HG03175 (cell line): ENCODE data around the gene SLC27A5.
A peak's percentile ranks its signal among the peaks of the same experiment; 100 is the strongest.
"Not testable (repeated sequence)": the region's sequence is repeated elsewhere in the genome, so short reads cannot be mapped to it uniquely, and the experiment has no call there.

ENCODE experiments used
- ATAC-seq: cut with Tn5 transposase; IDR thresholded peaks from one replicate; pipeline ENCODE4 v1.9.1; 2021; ENCODE audit warnings: mild to moderate bottlenecking, moderate library complexity; ENCODE audit not compliant: unreplicated experiment

SLC27A5 gene

DNA sequence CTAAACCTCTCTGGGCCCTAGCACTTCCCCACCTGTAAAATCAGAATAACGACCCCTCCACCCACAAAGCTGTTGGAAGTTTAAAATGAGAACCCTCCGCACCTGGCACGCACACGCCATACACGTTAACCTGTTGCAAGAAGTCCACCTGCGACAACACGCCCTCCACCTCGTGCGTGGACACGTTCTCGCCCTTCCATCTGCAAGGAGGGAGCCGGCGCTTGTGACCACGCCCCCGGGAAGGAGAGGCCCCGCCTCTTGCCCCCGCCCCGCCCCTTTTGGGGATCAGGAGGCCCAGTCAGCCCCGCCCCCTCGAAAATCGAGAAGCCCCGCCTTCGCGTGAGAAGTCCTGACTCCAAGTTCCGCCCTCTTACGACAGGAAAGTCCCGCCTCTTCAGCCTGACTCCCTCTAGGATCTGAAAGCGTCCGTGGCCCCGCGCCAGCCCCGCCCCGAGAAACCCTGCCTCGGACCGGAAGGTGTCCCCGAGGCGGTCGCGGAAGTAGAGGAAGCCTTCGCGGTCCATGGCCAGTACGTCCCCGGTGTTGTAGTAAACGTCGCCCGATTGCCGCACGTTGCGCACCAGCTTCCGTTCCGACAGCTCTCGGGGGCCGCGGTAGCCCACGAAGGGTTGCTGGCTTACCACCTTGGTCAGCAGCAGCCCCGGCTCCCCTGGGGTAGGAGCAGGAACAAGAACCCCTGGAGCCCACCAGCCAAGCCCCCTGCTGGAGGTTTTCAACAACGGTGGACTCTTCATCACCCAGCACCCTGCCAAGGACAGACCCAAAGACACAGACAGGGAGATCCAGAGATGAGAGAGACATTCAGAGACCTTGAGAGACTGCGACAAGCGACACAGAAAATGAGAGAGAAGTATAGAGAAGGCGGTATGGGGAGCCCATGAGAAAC, 12.5 kb downstream of the SLC27A5 start:
- peak; percentile 96 for ATAC-seq

DNA sequence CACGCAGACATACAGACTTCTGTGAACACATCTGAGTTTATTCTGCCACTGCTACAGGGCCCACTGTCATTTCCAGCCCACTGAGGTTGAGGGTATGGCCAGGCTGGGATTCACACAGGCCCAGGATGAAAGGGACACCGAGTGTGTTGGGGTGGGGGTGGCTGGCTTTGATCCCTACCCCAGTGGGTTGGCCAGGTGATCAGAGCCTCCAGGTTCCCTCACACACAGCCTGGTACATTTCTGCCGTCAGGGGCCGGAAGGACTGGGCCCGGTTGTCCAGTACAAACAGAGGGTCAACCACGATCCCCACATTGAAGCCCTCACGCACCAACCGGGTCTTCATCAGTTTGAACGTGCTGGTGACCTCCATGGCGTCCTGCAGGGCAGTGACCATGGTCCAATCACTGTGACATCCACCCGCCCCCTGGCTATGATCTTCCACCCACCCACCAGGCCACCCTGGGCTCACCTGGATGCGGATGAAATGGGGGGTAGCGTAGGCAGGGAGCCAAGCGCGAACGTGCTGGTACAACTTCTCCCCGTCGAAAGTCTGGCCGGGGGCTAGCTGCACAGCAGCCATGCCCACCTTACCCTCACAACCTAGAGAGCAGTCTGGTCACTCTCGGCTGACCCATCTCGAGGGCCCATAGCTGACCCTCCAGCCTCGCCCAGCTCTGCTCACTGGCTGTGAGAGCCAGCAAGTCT, 13.3 kb downstream of the SLC27A5 start:
- ATAC-seq = no peak

DNA sequence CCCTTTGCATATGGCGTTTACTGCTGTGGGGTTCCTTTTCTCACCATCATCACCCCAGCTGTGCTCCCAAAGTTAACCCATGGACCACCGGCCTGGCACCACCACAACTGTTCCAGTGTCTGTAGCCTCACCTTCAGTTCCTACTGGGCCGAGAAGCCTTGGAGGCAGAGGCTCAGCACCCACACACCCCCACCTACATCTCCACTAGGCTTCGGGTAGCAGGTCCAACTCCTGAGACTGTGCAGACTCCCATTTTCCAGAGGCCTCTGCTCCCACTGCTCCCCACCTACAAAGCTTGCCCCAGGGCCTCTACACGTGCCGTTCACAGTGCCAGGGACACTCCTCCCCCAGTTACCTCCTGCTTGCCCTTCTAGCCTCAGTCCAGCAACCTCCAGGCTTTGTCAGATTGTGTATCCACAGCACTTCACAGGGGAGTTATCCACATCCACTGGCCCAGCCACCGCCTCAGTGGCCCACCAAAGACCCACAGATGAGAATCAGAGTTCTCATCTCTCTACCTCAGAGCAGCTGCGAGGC, 14.1 kb downstream of the SLC27A5 start:
- no peak for ATAC-seq

DNA sequence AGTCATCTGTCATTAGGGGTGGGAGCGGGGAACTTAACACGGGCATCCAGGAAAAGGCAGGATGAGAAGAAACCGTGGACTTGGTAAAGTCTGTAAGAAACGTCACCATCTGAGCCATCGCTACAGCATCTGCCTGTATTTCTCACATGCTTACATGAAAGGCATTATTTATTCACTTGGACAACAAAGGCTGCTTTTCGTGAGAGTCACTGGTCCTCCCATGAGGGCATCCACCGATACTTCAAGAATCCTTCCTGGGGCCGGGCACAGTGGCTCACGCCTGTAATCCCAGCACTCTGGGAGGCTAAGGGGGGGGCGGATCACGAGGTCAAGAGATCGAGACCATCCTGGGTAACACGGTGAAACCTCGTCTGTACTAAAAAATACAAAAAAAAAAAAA, 19.5 kb downstream of the SLC27A5 start:
- no peak for ATAC-seq

DNA sequence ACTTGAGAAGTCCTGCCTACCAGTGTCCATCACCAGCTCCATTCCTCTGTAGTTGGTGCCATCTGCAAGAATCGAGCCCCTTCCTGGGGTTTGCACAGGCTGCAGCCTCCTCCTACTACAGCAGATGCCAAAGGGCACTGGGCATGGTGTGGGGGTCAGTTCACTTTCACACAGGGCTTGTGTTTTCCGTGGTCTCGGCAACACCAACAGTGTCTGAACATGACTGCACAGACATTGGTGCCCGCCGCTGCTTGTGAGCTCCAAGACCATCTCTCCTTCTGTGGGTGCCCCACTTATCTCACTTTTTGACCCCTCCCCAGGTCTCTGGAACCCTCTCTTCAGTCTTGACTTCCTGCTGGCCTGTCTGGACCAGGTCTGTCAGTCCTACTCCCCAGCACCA, 20.4 kb downstream of the SLC27A5 start:
- ATAC-seq = no peak

DNA sequence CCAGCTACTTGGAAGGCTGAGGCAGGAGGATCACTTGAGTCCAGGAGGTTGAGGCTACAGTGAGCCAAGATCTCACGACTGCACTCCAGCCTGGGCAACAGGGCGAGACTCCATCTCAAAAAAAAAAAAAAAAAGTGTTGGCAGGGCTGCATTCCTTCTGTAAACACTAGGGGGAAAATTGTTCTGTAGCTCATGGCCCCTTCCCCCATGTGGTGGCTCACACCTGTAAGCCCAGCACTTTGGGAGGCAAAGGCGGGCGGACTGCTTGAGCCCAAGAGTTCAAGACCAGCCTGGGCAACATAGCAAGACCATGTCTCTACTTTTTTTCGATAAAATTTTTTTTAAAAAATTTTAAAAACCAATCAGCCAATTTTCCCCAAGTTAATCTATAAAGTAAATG, 27.4 kb downstream of the SLC27A5 start:
- ATAC-seq = not testable (repeated sequence)

DNA sequence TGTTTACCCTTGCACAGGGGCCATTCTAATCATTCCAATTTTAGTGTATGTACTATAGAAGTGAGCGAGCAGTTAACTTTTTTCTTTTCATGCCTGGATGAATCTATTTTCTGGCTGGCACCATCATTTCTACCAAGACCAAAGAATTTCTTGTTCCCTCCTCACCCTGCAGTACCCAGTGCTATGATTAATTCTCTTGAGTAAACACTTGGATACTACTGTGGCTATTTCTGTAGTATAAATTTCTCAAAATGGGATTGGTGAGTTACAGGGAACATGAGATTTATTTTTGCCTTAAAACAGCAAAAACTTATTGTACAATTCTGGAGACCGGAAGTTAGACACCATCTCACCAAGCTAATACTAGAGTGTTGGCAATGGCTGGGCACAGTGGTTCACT, 28.0 kb downstream of the SLC27A5 start:
- no peak for ATAC-seq

DNA sequence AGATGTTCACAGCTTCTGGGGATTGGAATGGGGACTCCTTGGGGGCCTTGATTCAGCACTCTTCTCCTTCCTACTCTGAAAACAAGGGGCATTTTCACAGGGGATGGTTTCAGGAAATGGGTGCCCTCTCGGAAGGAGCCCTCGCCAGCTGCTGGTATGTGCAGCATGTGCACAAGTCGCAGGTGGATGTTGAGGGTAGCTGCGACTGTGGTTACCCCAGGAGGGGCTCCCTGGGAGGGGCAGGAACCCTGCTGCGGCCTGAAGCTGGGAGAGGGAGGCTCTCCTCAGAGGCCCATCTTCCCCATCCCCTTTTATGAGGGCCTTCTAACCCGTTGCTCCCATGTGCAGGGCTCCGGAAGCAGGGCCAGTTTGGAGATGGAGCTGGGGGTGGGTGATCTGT, 29.4 kb downstream of the SLC27A5 start:
- ATAC-seq = no peak

DNA sequence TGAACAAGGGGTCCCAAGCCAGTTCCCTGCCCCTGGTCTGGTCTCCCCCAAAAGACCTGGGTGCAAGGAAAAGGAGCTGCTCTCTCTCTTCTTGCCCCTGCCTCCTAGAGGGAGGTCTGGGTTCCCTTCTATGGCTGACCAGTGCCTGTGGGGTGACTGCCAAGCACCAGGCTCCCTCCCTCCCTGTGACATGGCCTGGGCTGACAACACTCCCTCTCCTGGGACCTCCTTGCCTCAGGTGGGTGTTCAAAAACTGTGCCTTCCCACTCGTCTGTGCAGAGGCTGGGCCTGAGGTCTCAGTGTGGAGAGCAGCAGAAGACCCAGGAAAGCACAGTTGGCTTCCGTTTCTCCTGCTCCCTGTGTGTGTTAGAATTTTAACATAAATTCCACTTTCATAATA, 31.0 kb downstream of the SLC27A5 start:
- ATAC-seq = no peak

DNA sequence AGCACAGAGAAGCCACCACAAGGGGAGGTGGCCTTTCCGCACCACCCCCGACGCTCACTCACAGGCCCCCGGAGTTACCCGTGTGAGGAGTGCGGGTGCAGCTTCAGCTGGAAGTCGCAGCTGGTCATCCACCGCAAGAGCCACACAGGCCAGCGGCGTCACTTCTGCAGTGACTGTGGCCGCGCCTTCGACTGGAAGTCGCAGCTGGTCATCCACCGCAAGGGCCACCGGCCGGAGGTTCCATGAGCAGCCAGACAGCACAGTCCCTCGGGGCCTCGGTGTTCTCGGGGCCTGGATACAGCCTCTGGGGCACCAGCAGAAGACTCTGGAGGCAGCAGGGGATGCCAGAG, 31.3 kb downstream of the SLC27A5 start:
- ATAC-seq = no peak

DNA sequence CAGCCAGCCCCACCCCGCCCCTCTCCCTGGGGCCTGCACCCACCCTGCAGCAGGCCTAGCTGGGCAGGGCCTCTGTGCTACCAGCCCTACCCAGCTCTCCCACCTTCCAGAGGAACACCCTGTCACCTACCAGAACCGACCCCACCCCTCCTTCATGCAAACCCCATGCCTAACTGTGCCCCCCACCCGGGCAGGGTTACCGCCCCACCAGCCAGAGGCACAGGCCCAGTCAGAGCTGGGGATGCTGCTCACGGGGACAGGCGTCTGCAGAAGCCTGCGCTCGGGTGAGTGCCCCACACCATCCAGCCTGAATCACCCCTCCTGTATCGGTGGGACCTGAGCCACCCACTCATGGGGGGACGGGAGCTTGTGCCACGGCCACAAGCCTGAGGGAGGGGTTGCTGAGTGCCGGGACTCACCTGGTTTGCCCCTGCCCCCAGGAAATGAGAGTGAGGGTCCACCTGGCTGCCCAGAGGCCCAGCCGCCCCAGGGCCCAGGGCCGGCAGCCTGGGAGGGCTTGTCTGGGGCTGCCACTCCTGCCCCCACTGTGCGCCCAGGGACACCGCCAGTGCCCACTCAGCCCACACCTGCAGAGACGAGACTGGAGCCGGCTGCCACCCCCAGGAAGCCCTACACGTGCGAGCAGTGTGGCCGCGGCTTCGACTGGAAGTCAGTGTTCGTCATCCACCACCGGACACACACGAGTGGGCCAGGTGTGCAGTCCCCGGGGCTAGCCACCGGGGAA, 31.9 kb downstream of the SLC27A5 start:
- ATAC-seq = no peak

DNA sequence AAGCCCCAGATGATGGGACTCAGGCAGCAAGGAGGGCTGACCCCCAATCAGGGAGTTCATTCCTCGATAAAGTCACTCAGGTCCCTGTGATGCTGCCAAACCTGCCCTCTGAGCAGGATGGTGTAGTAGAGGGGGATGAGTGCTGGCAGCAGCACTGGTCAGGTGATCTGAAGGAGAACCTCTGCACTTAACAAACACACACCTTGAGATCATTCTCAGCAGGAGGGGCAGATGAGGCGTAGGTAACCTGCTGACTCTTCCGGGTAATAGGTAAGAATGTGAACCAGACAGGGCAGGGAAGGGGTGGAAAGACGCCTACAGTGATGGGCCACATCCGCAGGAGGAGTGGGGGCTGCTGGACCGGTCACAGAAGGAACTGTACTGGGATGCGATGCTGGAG, 32.5 kb downstream of the SLC27A5 start:
- no peak for ATAC-seq

DNA sequence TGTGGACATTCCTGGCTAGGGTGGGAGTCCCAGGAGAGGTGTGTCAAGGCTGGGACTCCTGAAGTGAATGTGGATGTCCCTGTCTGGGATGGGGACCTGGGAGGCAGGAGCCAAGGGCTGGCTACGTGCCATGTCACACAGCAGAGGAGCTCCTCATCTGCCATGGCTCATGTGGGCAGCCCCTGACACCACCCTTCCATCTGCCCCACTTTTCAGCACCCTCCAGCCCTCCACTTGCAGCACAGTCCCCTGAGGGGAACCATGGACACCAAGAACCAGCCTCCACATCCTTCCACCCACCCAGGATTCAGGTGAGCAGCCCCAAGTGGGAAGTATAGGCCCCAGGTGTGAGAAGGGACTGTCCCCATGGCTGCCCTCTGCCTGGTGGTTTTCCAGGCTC, 33.9 kb downstream of the SLC27A5 start:
- no peak for ATAC-seq

DNA sequence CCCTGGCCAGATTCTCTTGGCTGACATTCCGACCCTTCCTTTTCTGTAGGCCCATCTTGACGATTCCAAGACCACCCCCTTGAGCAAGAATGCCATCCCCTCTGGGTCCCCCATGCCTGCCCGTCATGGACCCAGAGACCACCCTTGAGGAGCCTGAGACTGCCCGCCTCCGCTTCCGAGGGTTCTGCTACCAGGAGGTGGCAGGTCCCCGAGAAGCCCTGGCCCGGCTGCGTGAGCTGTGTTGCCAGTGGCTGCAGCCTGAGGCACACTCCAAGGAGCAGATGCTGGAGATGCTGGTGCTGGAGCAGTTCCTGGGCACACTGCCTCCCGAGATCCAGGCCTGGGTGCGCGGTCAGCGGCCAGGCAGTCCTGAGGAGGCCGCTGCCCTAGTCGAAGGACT, 34.7 kb downstream of the SLC27A5 start:
- no peak for ATAC-seq

DNA sequence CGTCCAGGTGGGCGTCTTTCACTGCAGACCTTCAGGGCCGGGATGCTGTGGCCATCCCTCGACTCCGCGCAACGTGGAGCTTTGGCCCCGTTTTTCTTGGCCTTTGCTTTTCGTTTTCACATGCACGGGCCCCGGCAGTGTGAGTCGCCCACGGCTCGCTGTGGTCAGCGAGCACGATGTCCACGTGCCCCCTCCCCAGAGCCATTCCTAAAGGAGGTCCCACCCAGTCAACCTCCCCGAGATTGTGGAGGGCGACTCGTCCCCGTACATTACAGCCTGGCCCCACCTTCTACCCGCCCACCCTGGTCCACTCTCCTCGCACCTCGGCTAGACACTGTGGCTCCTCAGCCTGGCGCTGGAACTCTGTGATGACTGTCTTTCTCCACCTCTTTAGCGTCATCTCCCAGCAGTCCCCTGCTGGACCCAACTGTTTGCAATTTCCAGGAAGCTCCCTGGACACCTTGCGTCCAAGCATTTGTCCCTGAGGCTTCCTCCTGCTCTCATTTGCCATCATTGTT, 35.2 kb downstream of the SLC27A5 start:
- peak; percentile 0 for ATAC-seq

DNA sequence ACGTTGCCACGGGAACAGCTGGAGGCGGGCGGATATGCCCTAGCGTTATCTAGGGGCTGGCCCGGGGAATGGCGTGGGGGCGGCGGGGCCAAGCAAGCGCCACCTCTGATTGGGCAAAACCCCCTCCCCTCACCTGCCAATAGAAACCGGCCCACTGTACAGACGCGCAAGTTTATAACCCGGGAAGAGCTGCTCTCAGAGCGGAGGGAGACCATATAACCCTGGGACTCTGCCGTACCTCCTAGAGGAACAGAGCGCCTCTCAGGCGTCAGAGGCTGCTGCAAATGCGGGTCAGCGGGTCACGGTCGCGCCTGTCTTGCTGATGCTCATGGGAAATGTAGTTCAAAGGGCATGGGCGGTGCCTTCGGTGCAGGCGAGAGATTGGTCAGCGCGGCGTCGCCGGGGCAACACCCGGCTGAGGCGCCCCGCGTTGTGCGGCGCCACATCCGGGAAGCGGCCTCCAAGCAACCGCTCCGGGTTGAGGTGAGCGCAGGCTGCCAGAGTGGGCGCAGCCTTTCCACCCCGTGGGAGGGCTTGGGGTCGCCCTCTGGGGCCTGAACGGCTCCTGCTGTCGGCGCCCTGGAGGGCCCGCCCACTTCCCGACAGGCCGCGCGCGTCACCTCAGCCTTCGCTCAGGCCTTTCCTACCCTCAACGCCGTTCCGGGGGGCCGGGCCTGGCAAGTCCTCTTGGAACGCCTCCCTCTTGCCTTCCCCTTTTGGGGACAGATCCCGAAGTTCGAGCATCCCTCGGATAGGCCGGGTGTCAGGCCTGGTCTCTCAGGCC, 35.9 kb downstream of the SLC27A5 start, which contains the start of gene ZNF446:
Gene ZNF446, plus strand, starts transcription at position 639 of the 784 bp plus-strand sequence. CDS start 867 bp downstream, outside the sequence.
- peak; percentile 86 for ATAC-seq

DNA sequence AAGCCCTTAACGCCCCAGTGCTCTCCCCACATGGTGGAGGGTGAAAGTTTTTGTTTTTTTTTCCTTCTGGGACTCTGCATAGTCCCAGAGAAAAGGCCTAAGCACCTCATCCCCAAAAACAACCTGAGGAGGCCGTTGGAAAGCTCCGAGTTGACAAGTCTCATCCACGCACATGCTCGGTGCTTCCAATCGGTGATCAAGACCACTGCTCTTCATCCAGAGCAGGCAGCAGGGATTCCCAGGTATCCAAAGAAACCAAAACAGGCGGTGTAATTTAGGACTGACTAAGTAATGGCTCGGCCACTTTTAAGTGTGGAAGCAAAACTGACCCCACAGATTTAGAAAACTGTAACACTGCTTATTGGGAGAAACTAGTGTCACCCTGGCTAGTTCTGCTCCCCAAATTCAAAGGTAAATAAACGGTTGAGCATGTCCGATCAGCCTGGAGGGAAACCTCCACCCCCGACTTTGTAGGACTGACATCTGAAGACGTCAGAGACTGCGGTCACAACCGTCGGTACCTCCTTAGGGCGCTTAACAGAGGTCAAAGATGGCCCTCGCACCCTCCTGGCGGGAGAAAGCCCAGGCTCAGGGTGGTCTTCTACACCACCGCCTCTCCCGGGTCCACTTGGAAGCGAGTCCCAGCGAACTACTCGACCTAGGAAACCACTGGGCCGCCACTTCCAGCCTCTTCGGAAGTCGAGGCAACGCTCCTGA, 36.6 kb downstream of the SLC27A5 start:
- ATAC-seq = peak; percentile 12

DNA sequence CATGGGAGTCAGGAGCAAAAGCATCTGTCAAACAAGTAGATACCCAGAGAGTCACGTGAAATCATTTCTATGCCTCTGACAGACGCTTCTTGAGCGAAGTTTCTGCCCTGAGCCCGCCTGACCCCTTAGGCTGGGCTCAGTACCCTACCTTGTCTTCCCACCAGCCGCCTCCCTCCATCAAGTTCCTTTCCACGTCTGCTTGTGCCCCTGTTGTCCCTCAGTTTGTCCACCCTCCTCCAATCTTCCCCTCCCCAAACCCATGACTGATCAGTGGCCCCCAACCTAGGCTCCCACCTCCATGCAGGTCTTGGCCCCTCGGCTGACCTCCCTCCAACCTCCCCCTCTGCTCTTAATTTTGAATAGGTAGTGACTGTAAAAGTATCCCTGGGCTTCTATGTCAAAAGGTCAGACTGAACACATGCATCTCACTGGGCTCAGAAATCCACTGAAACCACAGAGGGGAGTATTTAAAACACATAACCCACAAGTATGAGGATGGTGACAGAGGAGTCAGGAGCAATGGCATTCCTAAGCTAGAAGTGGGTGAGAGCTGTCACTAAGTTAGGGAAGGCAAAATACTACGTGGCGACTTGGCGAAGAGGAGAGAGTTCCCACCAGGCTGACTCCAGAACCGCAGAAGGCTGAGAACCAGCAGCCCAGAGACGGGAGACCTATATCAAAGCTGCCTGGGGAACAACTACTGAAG, 37.3 kb downstream of the SLC27A5 start:
- no peak for ATAC-seq

DNA sequence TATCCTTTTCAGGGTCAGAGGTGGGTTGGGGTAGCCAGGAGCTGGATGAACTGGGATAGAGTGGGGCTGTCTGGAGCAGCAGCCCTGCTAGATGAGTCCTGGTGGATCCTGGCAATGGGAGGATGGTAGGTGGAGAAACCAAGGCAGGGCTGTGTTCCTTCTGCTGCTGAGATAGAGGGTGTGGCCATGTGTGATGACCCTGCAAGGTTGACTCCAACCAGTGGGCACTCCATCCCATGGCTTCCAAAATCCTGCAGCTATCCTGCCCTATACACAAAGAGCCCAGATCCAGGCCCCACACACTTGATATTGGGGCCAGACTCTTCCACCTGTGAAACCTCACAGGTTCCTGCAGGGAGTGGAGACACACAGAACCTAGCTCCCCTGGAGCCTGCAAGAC, 38.0 kb downstream of the SLC27A5 start:
- ATAC-seq = no peak
